ENCODE results near the gene USP40.

Gene USP40

DNA sequence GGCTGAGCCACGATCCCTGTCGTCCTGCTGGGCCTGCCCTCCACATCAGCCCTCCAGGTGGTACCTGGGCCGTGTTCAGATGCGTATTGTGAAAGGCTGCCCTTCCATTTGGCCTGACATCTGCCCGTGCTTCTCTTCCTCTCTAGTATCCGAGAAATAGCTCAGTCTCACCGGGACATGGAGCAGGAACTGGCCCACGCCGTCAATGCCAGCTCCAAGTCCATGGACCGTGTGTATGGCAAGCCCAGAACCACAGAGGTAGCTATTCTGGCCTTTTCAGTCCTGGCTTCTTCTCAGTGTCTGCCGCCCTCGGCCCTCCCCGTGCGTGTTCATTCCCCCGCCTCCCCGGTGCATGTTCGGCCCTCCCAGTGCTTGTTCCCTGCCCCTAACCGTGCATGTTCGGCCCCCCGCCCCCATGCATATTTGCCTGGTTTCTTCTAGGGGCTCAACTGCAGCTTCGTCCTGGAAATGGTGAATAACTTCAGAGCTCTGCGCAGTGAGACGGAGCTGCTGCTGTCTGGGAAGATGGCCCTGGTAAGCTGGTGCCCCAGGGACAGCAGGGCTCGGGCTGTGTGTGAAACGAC, 104.3 kb downstream of the USP40 start:
- DNase-seq (ENCODE audit: low read depth in 1 of 2, low spot score in 1 of 2): no peak

DNA sequence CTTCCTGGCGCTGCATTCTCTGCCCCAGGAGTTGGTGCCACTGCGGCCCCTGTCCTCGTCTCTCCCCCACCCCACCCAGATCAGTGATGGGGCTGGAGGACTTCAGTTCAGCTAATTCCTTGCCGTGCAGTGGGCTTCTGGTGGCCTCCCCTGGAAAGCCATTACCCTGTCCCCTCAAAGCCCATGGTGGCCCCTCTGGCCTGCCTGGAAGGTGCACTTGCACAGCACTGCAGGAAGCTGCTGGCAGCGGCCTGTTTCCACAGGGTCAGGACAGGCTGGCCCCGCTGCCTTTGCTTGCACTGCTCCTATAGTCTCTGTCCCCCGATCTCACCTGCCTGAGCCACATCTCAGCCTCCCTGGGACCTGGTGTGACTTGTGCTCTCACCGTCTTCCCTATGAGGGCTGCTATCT, 105.1 kb downstream of the USP40 start:
- no peak for DNase-seq (ENCODE audit: low read depth in 1 of 2, low spot score in 1 of 2)

DNA sequence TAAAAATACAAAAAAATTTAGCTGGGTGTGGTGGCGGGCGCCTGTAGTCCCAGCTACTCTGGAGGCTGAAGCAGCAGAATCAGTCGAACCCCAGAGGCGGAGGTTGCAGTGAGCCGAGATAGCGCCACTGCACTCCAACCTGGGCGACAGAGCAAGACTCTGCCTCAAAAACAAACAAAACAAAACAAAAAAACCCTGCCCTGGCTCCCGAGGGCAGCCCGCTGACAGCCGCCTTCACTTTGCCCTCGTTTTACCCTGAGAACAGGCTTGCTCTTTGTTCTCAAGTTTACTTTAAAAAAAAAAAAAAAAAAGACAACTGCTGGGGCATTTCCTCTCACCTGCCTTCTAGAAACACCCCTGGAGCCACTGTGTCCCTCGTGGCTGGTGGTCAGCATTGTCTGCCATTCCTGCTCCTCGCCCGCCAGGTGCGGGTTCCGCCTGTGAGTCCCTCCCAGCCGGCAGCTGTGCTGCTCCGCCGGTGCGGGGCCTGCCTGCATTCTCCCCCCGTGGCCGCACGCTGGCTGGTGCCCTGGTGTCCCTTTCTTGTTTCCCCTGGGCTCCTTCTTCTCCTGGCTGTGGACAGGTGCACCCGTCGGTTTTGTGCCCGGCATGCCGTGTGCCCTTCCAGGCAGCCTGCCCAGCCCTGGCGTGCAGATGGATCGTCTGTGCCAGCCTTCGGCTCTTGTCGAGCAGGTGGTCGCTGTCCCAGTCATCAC, 105.7 kb downstream of the USP40 start:
- DNase-seq (ENCODE audit: low read depth in 1 of 2, low spot score in 1 of 2): no peak

DNA sequence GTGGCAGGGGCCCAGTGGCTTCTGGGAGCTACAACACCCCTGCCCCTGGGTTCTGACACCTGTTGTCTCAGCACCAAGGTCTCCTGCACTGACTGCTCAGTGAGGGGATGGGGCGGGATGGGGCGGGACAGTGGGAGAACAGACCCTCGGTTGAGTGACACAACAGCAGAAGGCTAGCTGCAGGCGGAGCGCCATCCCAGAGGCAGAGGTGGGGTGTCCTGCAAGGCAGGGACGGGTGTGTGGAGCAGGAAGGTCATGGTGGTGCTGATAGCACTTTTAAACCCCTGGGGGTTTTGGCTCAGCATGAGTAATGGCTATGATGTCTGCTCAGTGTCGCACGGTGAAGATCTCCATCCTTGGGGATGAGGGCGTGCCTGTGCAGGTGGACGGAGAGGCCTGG, 107.2 kb downstream of the USP40 start:
- no peak for DNase-seq (ENCODE audit: low read depth in 1 of 2, low spot score in 1 of 2)

DNA sequence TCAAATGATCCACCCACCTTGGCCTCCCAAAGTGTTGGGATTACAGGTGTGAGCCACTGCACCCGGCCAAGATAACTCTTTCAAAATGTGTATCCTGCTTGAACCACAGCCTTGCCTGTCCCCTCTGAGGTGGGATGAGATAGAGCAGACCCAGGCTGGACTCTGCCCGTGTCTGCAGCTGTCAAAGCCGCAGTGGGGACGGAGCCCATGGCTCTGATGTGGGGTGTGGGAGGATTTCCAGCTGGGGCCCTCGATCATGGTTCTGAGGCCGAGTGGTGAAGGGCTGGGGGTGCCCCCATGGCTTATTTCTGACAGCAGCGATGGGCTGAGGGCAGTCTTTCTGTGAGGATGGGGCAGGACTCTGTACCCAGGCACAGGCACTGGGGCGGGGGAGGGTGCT, 107.8 kb downstream of the USP40 start:
- DNase-seq (ENCODE audit: low read depth in 1 of 2, low spot score in 1 of 2): no peak

DNA sequence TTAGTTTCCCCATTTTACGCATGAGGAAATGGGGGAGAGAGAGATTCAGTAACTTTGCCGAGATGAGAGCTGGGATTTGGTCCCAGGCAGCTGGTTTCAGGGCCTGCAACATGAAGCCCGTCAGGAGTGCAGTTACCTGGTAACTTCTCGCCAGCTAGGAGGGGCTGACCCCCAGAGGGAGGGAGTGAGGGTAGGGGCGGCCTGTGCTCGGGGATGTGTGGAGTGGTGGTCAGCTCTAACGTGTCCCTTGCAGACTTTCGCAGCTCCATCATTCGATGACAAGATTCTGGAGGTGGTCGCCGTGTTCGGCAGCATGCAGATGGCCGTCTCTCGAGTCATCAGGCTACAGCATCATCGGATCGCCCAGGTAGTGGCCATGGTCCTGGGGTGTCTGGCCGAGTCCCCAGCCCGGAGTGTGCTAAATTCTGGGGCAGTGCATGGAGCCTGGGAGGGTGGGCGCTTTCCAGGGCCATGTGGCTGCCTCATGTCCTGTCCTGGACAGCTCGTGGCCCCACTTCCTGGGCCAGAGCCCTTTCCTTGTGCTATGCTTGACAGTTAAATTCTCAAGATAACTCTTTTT, 108.5 kb downstream of the USP40 start:
- DNase-seq (ENCODE audit: low read depth in 1 of 2, low spot score in 1 of 2): no peak

DNA sequence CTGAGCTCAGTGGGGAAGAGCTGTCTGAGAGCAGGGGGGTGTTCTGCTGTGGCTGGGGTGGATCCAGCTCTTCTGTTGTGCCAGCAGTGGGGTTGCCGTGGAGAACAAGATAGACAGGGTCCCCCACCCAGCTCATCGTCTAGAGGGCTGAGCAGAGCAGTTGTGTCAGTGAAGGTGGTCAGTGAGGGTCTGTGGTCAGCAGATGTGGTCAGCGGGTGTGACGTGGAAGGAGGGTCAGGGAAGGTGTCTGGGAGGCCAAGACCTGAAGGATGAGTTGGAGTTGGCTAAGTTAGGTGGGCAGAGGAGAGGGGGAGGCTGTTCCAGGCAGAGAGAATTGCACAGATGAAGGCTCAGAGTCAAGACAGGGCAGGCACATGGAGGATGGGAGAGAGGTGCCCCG, 109.2 kb downstream of the USP40 start:
- DNase-seq (ENCODE audit: low read depth in 1 of 2, low spot score in 1 of 2): no peak

DNA sequence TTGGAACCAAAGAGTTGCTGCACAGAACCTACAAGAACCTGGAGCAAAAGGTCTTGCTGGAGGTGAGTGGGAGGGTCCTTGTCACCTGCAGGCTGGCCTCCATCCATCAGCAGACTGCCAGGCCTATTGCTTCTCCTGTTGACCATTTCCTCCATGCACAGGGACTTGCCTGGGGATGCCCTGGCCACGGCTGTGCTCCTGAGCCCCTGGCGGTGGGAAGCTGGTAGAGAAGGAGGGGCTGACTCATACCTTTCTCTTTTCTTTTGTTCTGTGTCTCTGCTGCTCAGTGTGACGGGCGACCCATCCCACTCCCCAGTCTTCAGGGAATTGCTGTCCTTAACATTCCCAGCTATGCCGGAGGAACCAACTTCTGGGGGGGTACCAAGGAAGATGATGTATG, 109.6 kb downstream of the USP40 start:
- no peak for DNase-seq (ENCODE audit: low read depth in 1 of 2, low spot score in 1 of 2)

DNA sequence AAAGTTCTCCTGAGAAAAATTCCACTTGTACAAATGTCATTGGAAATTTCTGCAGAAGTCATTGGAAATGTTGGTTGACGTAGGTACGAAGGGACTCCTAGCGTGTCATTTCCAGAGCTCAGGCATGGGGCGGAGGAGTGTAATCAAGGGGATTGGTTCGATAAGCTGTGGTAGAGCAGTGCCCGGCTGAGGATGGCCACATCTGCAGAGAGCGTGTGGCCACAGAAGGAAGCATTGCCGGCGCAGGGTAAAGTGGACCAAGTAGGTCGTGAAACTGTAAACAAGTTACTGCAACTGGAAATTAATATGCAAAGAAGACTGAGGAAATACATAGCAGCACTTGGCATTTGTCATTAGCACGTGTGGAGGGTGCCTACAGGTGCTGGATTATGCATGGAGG, 110.5 kb downstream of the USP40 start:
- no peak for DNase-seq (ENCODE audit: low read depth in 1 of 2, low spot score in 1 of 2)

DNA sequence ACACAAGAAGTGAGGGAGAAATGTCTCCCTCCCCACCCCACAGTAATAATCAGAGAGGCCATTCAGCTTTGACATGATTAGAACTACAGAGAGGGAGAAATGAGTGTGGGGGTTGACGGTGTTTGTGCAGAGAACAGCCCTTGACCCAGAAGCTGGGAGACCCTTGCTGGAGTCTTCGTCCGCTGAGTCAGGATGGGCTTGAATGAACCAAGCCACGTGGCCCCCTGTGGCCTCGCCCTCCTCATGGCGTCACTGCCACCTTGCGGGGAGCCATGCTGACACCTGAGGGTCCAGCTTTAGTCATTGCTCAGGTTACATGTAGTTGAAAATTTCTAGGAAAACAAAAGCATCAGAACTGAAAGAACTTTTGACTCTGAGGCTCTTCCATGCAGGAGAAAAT, 111.1 kb downstream of the USP40 start:
- DNase-seq (ENCODE audit: low read depth in 1 of 2, low spot score in 1 of 2): no peak

DNA sequence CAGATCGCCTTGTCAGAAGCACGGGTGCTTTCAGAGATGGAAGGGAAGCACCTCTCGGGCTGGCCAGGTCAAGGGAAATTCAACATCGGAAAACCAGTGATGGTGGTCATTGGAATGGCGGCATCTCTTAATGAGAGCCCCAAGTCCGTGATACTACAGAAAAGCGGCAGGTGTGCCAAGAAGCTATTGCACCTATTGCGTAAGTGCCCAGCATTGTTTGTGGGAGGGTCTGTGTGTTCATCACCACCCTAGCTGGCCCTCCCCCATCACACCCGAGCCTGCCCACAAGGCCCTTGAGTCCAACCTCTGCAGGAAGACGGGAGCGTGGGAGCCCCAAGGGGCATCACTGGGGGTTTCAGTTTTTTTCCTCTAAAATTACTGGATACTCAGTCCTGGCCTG, 111.6 kb downstream of the USP40 start:
- DNase-seq (ENCODE audit: low read depth in 1 of 2, low spot score in 1 of 2): no peak

DNA sequence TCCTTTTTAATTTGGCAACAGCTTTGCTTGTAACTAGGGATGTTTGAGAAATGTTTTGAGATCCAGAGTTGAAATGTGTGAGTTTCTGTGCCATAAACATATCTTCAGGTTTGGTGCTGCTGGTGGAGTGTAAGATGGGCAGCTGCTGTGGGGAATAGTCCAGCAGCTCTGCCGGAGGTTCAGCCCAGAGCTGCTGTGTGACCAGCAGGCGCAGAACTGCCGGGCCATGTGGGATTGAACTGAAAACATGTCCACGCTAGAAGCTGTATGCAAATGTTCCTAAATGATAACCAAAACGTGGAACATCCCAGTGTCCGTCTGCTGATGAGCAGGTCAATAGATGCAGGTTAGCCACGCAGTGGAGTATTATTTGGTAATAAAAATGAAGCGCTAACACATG, 112.7 kb downstream of the USP40 start:
- no peak for DNase-seq (ENCODE audit: low read depth in 1 of 2, low spot score in 1 of 2)

DNA sequence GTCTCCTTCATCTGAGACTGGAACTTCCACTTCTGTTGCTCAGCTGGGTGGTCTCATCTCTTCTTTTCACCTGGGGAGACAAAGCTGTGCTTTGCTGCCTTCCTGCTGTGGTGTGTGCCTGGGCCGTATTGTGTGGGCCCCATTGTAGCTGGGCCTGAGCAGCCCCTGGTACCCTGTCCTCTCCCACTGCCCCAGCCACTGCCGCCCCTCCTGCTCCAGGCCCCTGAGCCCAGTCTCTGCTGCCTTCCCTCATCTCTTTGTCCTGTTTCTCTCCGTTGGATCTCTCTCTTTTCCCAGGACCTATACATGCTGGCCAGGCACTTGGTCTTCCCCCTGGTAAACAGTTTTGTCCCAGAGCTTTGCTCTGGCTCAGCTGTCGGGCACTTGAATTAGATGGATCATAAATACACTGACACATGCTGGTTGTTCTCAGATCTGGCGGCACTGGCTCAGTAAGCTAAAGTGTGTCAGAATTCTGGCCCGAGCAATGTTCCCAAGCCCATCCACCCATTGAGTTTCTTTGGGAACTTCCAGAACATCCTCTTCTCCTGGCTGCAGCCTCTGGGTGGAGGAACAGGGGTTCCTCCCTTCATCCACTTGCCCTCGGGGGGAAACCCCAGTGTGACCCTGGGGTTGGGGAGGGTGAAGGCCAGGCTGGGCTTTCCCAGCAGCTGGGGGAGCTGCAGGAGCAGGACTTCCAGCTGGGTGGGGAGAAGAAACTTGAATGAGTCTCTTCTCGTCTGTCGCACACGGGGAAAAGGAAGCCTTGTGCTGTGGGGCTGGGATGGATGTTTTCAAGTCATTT, 113.3 kb downstream of the USP40 start:
- DNase-seq (ENCODE audit: low read depth in 1 of 2, low spot score in 1 of 2): no peak

DNA sequence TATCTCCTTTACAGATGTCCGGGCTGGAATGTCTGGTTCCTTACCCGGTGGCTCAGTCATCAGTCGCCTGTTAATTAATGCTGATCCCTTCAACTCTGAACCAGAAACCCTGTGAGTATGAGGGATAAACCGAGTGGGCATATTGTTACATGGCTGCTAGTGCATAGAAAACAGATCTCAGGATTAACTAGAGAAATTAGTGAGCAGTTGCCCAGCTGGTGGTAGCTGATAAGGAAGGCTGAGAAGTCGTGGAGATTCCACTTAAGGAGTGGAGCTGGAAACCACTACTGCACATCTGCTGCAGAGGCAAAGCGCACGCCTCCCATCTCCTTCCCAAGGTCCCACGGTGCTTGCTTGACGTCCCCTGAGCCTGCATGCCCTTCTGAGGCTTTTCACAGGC, 114.6 kb downstream of the USP40 start:
- no peak for DNase-seq (ENCODE audit: low read depth in 1 of 2, low spot score in 1 of 2)

DNA sequence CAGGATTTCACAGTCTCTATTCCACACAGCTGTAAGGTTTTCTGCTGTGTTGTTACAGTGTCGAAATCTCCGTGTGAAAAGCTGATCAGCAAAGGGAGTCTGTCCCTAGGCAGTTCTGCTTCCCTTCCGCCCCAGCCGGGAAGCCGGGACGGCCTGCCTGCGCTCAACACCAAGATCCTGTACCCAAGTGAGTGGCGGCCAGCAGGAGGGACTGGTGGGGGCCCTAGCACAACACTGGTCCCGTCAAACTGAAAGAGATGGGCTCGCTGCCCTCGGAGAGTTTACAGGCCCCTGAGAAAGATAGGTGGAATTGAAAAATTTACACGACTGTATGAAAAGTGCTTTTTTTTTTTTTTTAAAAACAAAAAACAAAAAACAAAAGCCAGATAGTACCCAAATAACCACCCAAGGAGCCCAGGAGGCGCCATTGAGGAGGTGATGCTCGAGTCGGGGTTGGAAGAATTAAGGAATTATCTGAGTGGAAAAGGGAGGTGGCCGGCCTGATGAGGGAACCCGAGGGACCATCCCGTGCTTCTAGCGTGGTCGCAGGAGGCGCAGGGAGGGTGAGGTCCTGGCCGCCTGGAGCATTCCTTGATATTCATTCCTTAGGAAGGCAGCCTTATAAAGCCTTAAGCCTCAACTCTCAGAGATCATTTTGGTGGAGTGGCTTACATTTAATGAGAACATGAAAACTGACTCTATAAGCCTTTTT, 115.6 kb downstream of the USP40 start:
- no peak for DNase-seq (ENCODE audit: low read depth in 1 of 2, low spot score in 1 of 2)

DNA sequence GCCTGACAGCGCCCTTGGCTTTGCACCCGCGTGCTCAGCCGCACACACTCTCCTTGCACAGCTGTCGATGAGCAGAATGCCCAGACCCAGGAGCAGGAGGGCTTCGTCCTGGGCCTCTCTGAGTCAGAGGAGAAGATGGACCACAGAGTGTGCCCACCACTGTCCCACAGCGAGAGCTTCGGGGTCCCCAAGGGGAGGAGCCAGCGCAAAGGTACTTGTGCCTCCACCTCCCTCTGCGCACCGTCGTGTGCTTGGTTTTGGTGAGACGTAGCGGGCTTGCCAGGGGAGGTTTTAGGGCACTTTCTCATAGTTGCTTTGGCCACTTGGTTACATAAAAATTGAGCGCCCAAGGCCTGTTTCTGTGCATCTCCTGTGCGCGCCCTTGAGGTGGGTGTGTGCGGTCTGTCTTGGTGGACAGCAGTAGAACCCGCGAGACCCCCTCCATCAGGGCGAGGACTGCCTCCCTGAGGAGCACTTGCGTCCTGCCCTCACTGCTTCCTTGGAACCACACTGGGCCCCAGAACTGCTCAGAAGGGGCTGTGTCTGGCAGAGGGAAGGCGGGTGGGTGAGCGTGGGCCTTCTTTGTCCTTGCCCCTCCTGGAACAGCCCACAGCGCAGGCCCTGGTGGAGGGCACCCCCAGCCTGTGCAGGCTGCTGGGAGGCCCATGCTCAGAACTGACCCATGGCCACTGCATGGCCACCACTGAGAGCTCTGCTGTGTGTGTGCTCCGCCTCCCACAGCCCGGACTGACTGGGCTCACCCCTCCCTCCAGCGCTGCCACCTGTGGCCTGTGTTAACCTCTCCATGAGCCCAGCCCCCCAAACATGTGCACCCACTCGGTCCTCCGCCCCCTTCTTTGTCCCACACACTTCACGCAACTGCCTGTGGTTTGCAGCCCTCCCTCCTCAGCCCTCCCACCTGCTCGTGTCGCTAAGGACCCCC, 116.4 kb downstream of the USP40 start:
- DNase-seq (ENCODE audit: low read depth in 1 of 2, low spot score in 1 of 2): no peak

DNA sequence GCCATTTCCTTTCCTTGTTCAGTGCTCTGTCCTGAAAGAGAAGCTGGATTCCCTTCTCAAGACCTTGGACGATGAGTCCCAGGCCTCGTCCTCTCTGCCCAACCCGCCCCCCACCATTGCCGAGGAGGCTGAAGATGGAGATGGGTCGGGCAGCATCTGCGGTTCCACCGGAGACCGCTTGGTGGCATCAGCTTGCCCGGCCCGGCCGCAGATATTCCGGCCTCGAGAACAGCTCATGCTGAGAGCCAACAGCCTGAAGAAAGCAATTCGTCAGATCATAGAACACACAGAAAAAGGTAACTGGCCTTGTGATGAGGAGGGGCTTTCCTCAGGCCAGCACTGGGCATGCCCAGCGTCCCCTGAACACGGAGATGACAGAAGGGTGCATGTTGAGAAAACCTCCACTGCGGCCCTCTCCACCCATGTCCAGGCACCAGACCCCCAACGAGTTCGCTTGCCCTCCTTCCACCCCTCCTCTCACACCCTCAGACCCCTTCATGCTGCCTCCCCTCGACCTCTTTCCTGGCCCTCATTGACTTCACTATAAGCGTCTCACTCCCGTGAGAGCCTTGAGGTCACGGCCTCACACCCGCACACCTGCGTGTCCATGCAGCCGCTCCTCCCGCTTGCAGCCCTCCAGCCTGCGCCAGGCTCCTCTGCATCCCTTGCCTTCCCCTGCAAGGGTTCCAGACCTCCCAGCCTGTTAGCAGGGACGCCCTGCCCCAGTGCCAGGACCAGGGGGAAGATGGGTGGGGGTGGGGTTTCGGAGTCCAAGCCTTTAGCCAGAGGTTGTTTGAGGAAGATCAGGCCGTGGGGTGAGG, 117.3 kb downstream of the USP40 start:
- DNase-seq (ENCODE audit: low read depth in 1 of 2, low spot score in 1 of 2): no peak

DNA sequence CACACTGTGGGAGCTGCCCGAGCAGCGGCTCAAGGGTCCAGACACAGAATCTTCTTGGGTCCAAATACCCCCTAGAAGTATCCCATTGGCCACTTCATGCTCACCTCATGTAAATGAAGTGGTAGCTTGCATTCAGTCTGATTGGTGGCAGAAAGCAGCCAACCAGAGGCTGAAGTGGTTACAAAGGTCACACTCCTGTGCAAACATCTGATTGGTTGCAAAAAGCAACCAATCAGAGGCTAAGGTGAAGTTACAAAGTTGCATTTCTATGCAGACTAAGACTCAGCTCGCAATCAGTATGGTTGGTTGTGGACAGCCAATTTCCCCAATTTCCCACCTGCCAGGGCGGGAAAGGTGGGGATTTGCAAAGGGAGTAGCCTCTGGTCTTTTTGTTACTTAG, 118.0 kb downstream of the USP40 start:
- DNase-seq (ENCODE audit: low read depth in 1 of 2, low spot score in 1 of 2): no peak

DNA sequence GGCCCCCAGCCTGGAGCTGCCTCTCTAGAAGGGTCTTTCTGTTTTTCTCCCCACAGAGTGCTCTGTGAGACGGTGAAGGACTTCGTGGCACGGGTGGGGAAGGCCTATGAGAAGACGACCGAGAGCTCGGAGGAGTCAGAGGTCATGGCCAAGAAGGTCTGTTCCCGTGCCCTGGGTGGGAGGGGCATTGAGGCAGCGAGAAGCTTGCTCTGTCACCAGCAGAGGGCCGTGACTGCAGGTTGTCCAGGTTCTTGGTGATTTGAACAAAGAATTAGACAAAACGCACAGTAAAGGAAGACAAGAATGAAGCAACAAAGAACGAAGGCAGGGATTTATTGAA, 118.4 kb downstream of the USP40 start:
- DNase-seq (ENCODE audit: low read depth in 1 of 2, low spot score in 1 of 2): no peak
